ENCODE measurements around the gene AHCY.
"Not testable (repeated sequence)": the region's sequence is repeated elsewhere in the genome, so short reads cannot be mapped to it uniquely, and the experiment has no call there.

Gene AHCY

GRCh38 chr20:34295284-34295683 is 7.9 kb downstream of the AHCY start:
- no peak overlapping the region for H2AFZ ChIP-seq (ENCODE audit: low read length, unreplicated experiment)
- H3K4me3 ChIP-seq (ENCODE audit: low read depth, low read length) = no peak overlapping the region
- H3K4me1 ChIP-seq (ENCODE audit: control insufficient read depth, insufficient read depth, low read length, unreplicated experiment) = peaks cover 2% of the 10 kb centered on the region
- no peak overlapping the region for H3K27ac ChIP-seq (ENCODE audit: low read depth, low read length)
- H3K36me3 ChIP-seq (ENCODE audit: insufficient read depth, low read length) = peaks cover 8% of the 10 kb centered on the region; the same call in 1 of the 2 replicates
- H3K27me3 ChIP-seq (ENCODE audit: insufficient read depth, low read length) = no peaks in the 10 kb centered on the region
- H3K79me2 ChIP-seq (ENCODE audit: control insufficient read depth, insufficient read depth, low read length, unreplicated experiment) = peaks cover 29% of the 10 kb centered on the region

GRCh38 chr20:34294563-34294962 is 8.6 kb downstream of the AHCY start:
- Histone ChIP-seq H3K27ac (ENCODE audit: low read depth, low read length) (no peak overlapping the region), H3K79me2 (ENCODE audit: control insufficient read depth, insufficient read depth, low read length, unreplicated experiment) (peaks cover 28% of the 10 kb centered on the region), H3K36me3 (ENCODE audit: insufficient read depth, low read length) (peaks cover 8% of the 10 kb centered on the region; the same call in 1 of the 2 replicates), H3K27me3 (ENCODE audit: insufficient read depth, low read length) (no peaks in the 10 kb centered on the region), H2AFZ (ENCODE audit: low read length, unreplicated experiment) (no peak overlapping the region), H3K4me1 (ENCODE audit: control insufficient read depth, insufficient read depth, low read length, unreplicated experiment) (no peaks in the 10 kb centered on the region), H3K4me3 (ENCODE audit: low read depth, low read length) (no peak overlapping the region)

- Histone ChIP-seq H3K79me2 (ENCODE audit: control insufficient read depth, insufficient read depth, low read length, unreplicated experiment) (peaks cover 23% of the 10 kb centered on the region), H3K36me3 (ENCODE audit: insufficient read depth, low read length) (peaks cover 8% of the 10 kb centered on the region; the same call in 1 of the 2 replicates), H3K4me3 (ENCODE audit: low read depth, low read length) (no peak overlapping the region), H2AFZ (ENCODE audit: low read length, unreplicated experiment) (no peak overlapping the region), H3K4me1 (ENCODE audit: control insufficient read depth, insufficient read depth, low read length, unreplicated experiment) (no peaks in the 10 kb centered on the region), H3K27ac (ENCODE audit: low read depth, low read length) (no peak overlapping the region), H3K27me3 (ENCODE audit: insufficient read depth, low read length) (no peaks in the 10 kb centered on the region)
Measured at GRCh38 chr20:34293589-34293988, 9.6 kb downstream of the AHCY start.

- H3K4me1 ChIP-seq (ENCODE audit: control insufficient read depth, insufficient read depth, low read length, unreplicated experiment) = no peaks in the 10 kb centered on the region
- H3K27ac ChIP-seq (ENCODE audit: low read depth, low read length) = no peak overlapping the region
Measured at GRCh38 chr20:34293119-34293518, 10.0 kb downstream of the AHCY start.

GRCh38 chr20:34292496-34292895 is 10.7 kb downstream of the AHCY start:
- peaks cover 8% of the 10 kb centered on the region; the same call in 1 of the 2 replicates for H3K36me3 ChIP-seq (ENCODE audit: insufficient read depth, low read length)
- H2AFZ ChIP-seq (ENCODE audit: low read length, unreplicated experiment) = no peak overlapping the region
- H3K27me3 ChIP-seq (ENCODE audit: insufficient read depth, low read length) = no peaks in the 10 kb centered on the region
- no peak overlapping the region for H3K4me3 ChIP-seq (ENCODE audit: low read depth, low read length)
- H3K27ac ChIP-seq (ENCODE audit: low read depth, low read length) = no peak overlapping the region
- H3K79me2 ChIP-seq (ENCODE audit: control insufficient read depth, insufficient read depth, low read length, unreplicated experiment) = peaks cover 20% of the 10 kb centered on the region
- H3K4me1 ChIP-seq (ENCODE audit: control insufficient read depth, insufficient read depth, low read length, unreplicated experiment) = no peaks in the 10 kb centered on the region

More at GRCh38 chr20:34293119-34293518, 10.0 kb downstream of the AHCY start:
- Histone ChIP-seq H2AFZ (ENCODE audit: low read length, unreplicated experiment) (no peak overlapping the region), H3K4me3 (ENCODE audit: low read depth, low read length) (no peak overlapping the region), H3K36me3 (ENCODE audit: insufficient read depth, low read length) (peaks cover 8% of the 10 kb centered on the region; the same call in 1 of the 2 replicates), H3K27me3 (ENCODE audit: insufficient read depth, low read length) (no peaks in the 10 kb centered on the region), H3K79me2 (ENCODE audit: control insufficient read depth, insufficient read depth, low read length, unreplicated experiment) (peaks cover 23% of the 10 kb centered on the region)

GRCh38 chr20:34290471-34290870 is 12.7 kb downstream of the AHCY start:
- H3K79me2 ChIP-seq (ENCODE audit: control insufficient read depth, insufficient read depth, low read length, unreplicated experiment) = peaks cover 4% of the 10 kb centered on the region
- no peak overlapping the region for H3K4me3 ChIP-seq (ENCODE audit: low read depth, low read length)
- no peaks in the 10 kb centered on the region for H3K4me1 ChIP-seq (ENCODE audit: control insufficient read depth, insufficient read depth, low read length, unreplicated experiment)
- peaks cover 11% of the 10 kb centered on the region; the same call in 1 of the 2 replicates for H3K36me3 ChIP-seq (ENCODE audit: insufficient read depth, low read length)
- H3K27ac ChIP-seq (ENCODE audit: low read depth, low read length) = no peak overlapping the region
- H2AFZ ChIP-seq (ENCODE audit: low read length, unreplicated experiment) = no peak overlapping the region
- no peaks in the 10 kb centered on the region for H3K27me3 ChIP-seq (ENCODE audit: insufficient read depth, low read length)

- not testable (repeated sequence) for H2AFZ ChIP-seq (ENCODE audit: low read length, unreplicated experiment); H3K79me2 ChIP-seq (ENCODE audit: control insufficient read depth, insufficient read depth, low read length, unreplicated experiment); H3K4me3 ChIP-seq (ENCODE audit: low read depth, low read length); H3K4me1 ChIP-seq (ENCODE audit: control insufficient read depth, insufficient read depth, low read length, unreplicated experiment); H3K27ac ChIP-seq (ENCODE audit: low read depth, low read length); H3K27me3 ChIP-seq (ENCODE audit: insufficient read depth, low read length)
- H3K36me3 ChIP-seq (ENCODE audit: insufficient read depth, low read length) = peaks cover 14% of the 10 kb centered on the region; the same call in 1 of the 2 replicates
Measured at GRCh38 chr20:34287500-34287899, 15.7 kb downstream of the AHCY start.

GRCh38 chr20:34285450-34285849 is 17.7 kb downstream of the AHCY start:
- no peaks in the 10 kb centered on the region for H3K79me2 ChIP-seq (ENCODE audit: control insufficient read depth, insufficient read depth, low read length, unreplicated experiment)
- no peaks in the 10 kb centered on the region for H3K4me1 ChIP-seq (ENCODE audit: control insufficient read depth, insufficient read depth, low read length, unreplicated experiment)
- no peak overlapping the region for H3K27ac ChIP-seq (ENCODE audit: low read depth, low read length)
- no peak overlapping the region for H2AFZ ChIP-seq (ENCODE audit: low read length, unreplicated experiment)
- peaks cover 13% of the 10 kb centered on the region; the same call in 1 of the 2 replicates for H3K36me3 ChIP-seq (ENCODE audit: insufficient read depth, low read length)
- no peaks in the 10 kb centered on the region for H3K27me3 ChIP-seq (ENCODE audit: insufficient read depth, low read length)
- H3K4me3 ChIP-seq (ENCODE audit: low read depth, low read length) = no peak overlapping the region

GRCh38 chr20:34283844-34284243 is 19.3 kb downstream of the AHCY start:
- no peak overlapping the region for H3K4me3 ChIP-seq (ENCODE audit: low read depth, low read length)
- H3K27me3 ChIP-seq (ENCODE audit: insufficient read depth, low read length) = no peaks in the 10 kb centered on the region
- no peak overlapping the region for H2AFZ ChIP-seq (ENCODE audit: low read length, unreplicated experiment)
- H3K79me2 ChIP-seq (ENCODE audit: control insufficient read depth, insufficient read depth, low read length, unreplicated experiment) = no peaks in the 10 kb centered on the region
- H3K36me3 ChIP-seq (ENCODE audit: insufficient read depth, low read length) = peaks cover 19% of the 10 kb centered on the region; the same call in 1 of the 2 replicates
- H3K27ac ChIP-seq (ENCODE audit: low read depth, low read length) = no peak overlapping the region
- no peaks in the 10 kb centered on the region for H3K4me1 ChIP-seq (ENCODE audit: control insufficient read depth, insufficient read depth, low read length, unreplicated experiment)

- Histone ChIP-seq H2AFZ (ENCODE audit: low read length, unreplicated experiment) (no peak overlapping the region), H3K36me3 (ENCODE audit: insufficient read depth, low read length) (peaks cover 19% of the 10 kb centered on the region; the same call in 1 of the 2 replicates), H3K4me1 (ENCODE audit: control insufficient read depth, insufficient read depth, low read length, unreplicated experiment) (no peaks in the 10 kb centered on the region), H3K79me2 (ENCODE audit: control insufficient read depth, insufficient read depth, low read length, unreplicated experiment) (no peaks in the 10 kb centered on the region), H3K27ac (ENCODE audit: low read depth, low read length) (no peak overlapping the region), H3K27me3 (ENCODE audit: insufficient read depth, low read length) (no peaks in the 10 kb centered on the region), H3K4me3 (ENCODE audit: low read depth, low read length) (no peak overlapping the region)
Measured at GRCh38 chr20:34282041-34282440, 21.1 kb downstream of the AHCY start.

- Histone ChIP-seq H3K36me3 (ENCODE audit: insufficient read depth, low read length) (peaks cover 17% of the 10 kb centered on the region; the same call in 1 of the 2 replicates), H3K27ac (ENCODE audit: low read depth, low read length) (no peak overlapping the region), H2AFZ (ENCODE audit: low read length, unreplicated experiment) (no peak overlapping the region), H3K27me3 (ENCODE audit: insufficient read depth, low read length) (no peaks in the 10 kb centered on the region), H3K4me1 (ENCODE audit: control insufficient read depth, insufficient read depth, low read length, unreplicated experiment) (no peaks in the 10 kb centered on the region), H3K4me3 (ENCODE audit: low read depth, low read length) (no peak overlapping the region), H3K79me2 (ENCODE audit: control insufficient read depth, insufficient read depth, low read length, unreplicated experiment) (no peaks in the 10 kb centered on the region)
Measured at GRCh38 chr20:34281177-34281576, 22.0 kb downstream of the AHCY start.
